ENCODE measurements around the gene ICAM4. TPM values are rescaled to one million over a fixed set of nuclear protein-coding genes. Genes with fewer than 3 reads are reported as not detected.

The ICAM4 gene
- total RNA-seq, 1 experiment from 2014 or later, result 2.0 TPM

GRCh38 chr19:10325732-10326131, 39.0 kb downstream of the ICAM4 start:
- POLR2A ChIA-PET, result no interaction called here
- H3K27ac Mint-ChIP-seq, result no peak overlapping the region

More at GRCh38 chr19:10325732-10326131, 39.0 kb downstream of the ICAM4 start:
- H3K4me3 Mint-ChIP-seq, result no peak overlapping the region
- peaks cover 40% of the 10 kb centered on the region for H3K36me3 Mint-ChIP-seq
- TF ChIP-seq MAX (CRISPR knock-in tag; IDR thresholded peaks at IDR 0.05) (no peak), ZNF281 (CRISPR knock-in tag; IDR thresholded peaks at IDR 0.05) (no peak), MLX (CRISPR knock-in tag; IDR thresholded peaks at IDR 0.05) (no peak), ZNF512 (CRISPR knock-in tag; IDR thresholded peaks at IDR 0.05; ENCODE audit: borderline replicate concordance) (no peak), HMGXB4 (CRISPR knock-in tag; IDR thresholded peaks at IDR 0.05) (no peak), PRDM15 (CRISPR knock-in tag; IDR thresholded peaks at IDR 0.05) (no peak), MXD4 (CRISPR knock-in tag; IDR thresholded peaks at IDR 0.05; ENCODE audit: borderline replicate concordance) (no peak), ZNF423 (CRISPR knock-in tag; IDR thresholded peaks at IDR 0.05) (no peak), ZNF396 (CRISPR knock-in tag; IDR thresholded peaks at IDR 0.05; ENCODE audit: borderline replicate concordance) (no peak), FOXJ3 (CRISPR knock-in tag; IDR thresholded peaks at IDR 0.05; ENCODE audit: borderline replicate concordance) (no peak), TP53 (CRISPR knock-in tag; IDR thresholded peaks at IDR 0.05) (no peak), CREB1 (CRISPR knock-in tag; IDR thresholded peaks at IDR 0.05) (no peak), ZBTB21 (CRISPR knock-in tag; IDR thresholded peaks at IDR 0.05; ENCODE audit: borderline replicate concordance) (no peak), AR (CRISPR knock-in tag; IDR thresholded peaks at IDR 0.05) (no peak), ZNF671 (CRISPR knock-in tag; IDR thresholded peaks at IDR 0.05) (no peak), IRF2 (CRISPR knock-in tag; IDR thresholded peaks at IDR 0.05; ENCODE audit: borderline replicate concordance, low read depth) (no peak), FOXK1 (CRISPR knock-in tag; IDR thresholded peaks at IDR 0.05) (no peak), CREM (CRISPR knock-in tag; IDR thresholded peaks at IDR 0.05) (no peak)
- no peaks in the 10 kb centered on the region for H3K27me3 Mint-ChIP-seq (ENCODE audit: low read depth)
- DNase-seq (ENCODE audit: low spot score) (no peak), ATAC-seq (no peak)
- CTCF ChIA-PET, result no interaction called here
- H3K9me3 Mint-ChIP-seq, result no peaks in the 10 kb centered on the region
- no peaks in the 10 kb centered on the region for H3K4me1 Mint-ChIP-seq
